Caco-2 (cell line): Measurements from ENCODE around the gene NFATC2. TPM values are rescaled to one million over a fixed set of nuclear protein-coding genes. Genes with fewer than 3 reads are reported as not detected.

Source experiments
- BruUV-seq: library from RNA; stranded (reverse); fragments of 400-500 nt; replicated peaks from 2 replicates; lab custom pipeline; 2021; lab: Mats Ljungman, UMichigan
- CTCF ChIA-PET: fragments of 300-600 bp; sonication (Branson Sonifier 250); formaldehyde crosslinking; loops from one replicate; lab custom pipeline; 2022; ENCODE audit warnings: antibody characterized with exemption; lab: Charles Lee
- POLR2A ChIA-PET: fragments of 300-600 bp; sonication (Branson Sonifier 250); formaldehyde crosslinking; loops from one replicate; lab custom pipeline; 2022; ENCODE audit warnings: antibody characterized with exemption; lab: Charles Lee
- DNase-seq, 2 experiments: peaks; one replicate each; pipeline versions ENCODE4 v3.0.0 to v3.0.0-alpha.2; 2020 to 2022
- H3K27me3 ChIP-seq: replicated peaks from 2 replicates; pipeline ENCODE4 v1.6.0; 2011; ENCODE audit warnings: low read length; ENCODE audit not compliant: control insufficient read depth, insufficient read depth
- H3K36me3 ChIP-seq: 2 replicates; pipeline ENCODE4 v1.5.1; 2011; ENCODE audit warnings: low read length; ENCODE audit not compliant: control insufficient read depth, insufficient read depth
- H3K4me1 ChIP-seq: fragments of 250-450 bp; sonication (Bioruptor Pico); 2 replicates; pipeline ENCODE4 v1.5.1; 2020; ENCODE audit warnings: mild to moderate bottlenecking
- H3K4me3 ChIP-seq: 2 replicates; pipeline ENCODE4 v1.5.1; 2011; ENCODE audit warnings: low read depth, mild to moderate bottlenecking, control low read depth, low read length
- H3K9me3 ChIP-seq: fragments of 250-450 bp; sonication (Bioruptor Pico); 2 replicates; pipeline ENCODE4 v1.5.1; 2020; ENCODE audit warnings: mild to moderate bottlenecking, moderate library complexity
- H3K27ac Mint-ChIP-seq: one replicate; pipeline ENCODE4 v1.8.0; 2022; ENCODE audit warnings: mixed read lengths; ENCODE audit not compliant: unreplicated experiment
- H3K27me3 Mint-ChIP-seq: one replicate; pipeline ENCODE4 v1.8.0; 2022; ENCODE audit warnings: mixed read lengths; ENCODE audit not compliant: insufficient read depth, unreplicated experiment
- H3K36me3 Mint-ChIP-seq: one replicate; pipeline ENCODE4 v1.8.0; 2022; ENCODE audit warnings: mild to moderate bottlenecking, mixed read lengths; ENCODE audit not compliant: insufficient read depth, unreplicated experiment
- H3K4me1 Mint-ChIP-seq: one replicate; pipeline ENCODE4 v1.8.0; 2022; ENCODE audit warnings: low read depth, mixed read lengths; ENCODE audit not compliant: unreplicated experiment
- H3K4me3 Mint-ChIP-seq: one replicate; pipeline ENCODE4 v1.8.0; 2022; ENCODE audit warnings: mild to moderate bottlenecking, moderate library complexity, mixed read lengths; ENCODE audit not compliant: unreplicated experiment
- H3K9me3 Mint-ChIP-seq: one replicate; pipeline ENCODE4 v1.8.0; 2022; ENCODE audit warnings: mixed read lengths; ENCODE audit not compliant: unreplicated experiment
- intact Hi-C: fragments of 100-400 bp; cut with micrococcal nuclease; formaldehyde crosslinking; loops from one replicate; pipeline ENCODE4 v1.10.0; 2022; ENCODE audit not compliant: unreplicated experiment
- total RNA-seq: library from RNA; stranded (reverse); gene quantifications from 2 replicates; pipeline ENCODE4 v1.2.3, GENCODE V29; 2022
- TF ChIP-seq, protein P1 (sequence below), 2 experiments: fragments of 200-600 bp in 1 of 2; IDR thresholded peaks; 1 replicate in 1 of 2; 2 replicates in 1 of 2; pipeline versions ENCODE4 v1.5.1 to v1.8.0; 2011 to 2022; ENCODE audit warnings: antibody characterized with exemption in 1 of 2, control low read depth in 1 of 2, inconsistent platforms in 1 of 2, low read depth in 1 of 2, low read length in 1 of 2, mild to moderate bottlenecking in 1 of 2, moderate library complexity in 1 of 2; ENCODE audit not compliant: insufficient read depth in 1 of 2, severe bottlenecking in 1 of 2, unreplicated experiment in 1 of 2

The NFATC2 gene
- total RNA-seq, 1 experiment from 2014 or later = 20.8 TPM

GRCh38 chr20:51551186-51551585, 8.7 kb upstream of the NFATC2 start:
- H3K4me1 ChIP-seq = 0 out of 2 replicates have a peak, but pooled peaks cover 4% of the 10 kb centered on the region
- Mint-ChIP-seq H3K36me3 (no peaks in the 10 kb centered on the region), H3K27ac (no peak overlapping the region), H3K27me3 (peaks cover 12% of the 10 kb centered on the region), H3K4me1 (no peaks in the 10 kb centered on the region), H3K4me3 (no peak overlapping the region), H3K9me3 (no peaks in the 10 kb centered on the region)
- no peaks in the 10 kb centered on the region for H3K36me3 ChIP-seq
- no peak for DNase-seq
- ChIA-PET POLR2A (interaction anchor here (0.6 kb wide), 2 partner anchors 12 to 150 kb away, joined by 3 to 4 read pairs; no protein-coding TSS in a partner anchor), CTCF (no interaction called here)
- intact Hi-C loops = no loop called here
- H3K9me3 ChIP-seq = no peaks in the 10 kb centered on the region
- no peaks in the 10 kb centered on the region for H3K27me3 ChIP-seq
- TF ChIP-seq, protein P1, sequence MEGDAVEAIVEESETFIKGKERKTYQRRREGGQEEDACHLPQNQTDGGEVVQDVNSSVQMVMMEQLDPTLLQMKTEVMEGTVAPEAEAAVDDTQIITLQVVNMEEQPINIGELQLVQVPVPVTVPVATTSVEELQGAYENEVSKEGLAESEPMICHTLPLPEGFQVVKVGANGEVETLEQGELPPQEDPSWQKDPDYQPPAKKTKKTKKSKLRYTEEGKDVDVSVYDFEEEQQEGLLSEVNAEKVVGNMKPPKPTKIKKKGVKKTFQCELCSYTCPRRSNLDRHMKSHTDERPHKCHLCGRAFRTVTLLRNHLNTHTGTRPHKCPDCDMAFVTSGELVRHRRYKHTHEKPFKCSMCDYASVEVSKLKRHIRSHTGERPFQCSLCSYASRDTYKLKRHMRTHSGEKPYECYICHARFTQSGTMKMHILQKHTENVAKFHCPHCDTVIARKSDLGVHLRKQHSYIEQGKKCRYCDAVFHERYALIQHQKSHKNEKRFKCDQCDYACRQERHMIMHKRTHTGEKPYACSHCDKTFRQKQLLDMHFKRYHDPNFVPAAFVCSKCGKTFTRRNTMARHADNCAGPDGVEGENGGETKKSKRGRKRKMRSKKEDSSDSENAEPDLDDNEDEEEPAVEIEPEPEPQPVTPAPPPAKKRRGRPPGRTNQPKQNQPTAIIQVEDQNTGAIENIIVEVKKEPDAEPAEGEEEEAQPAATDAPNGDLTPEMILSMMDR (IDR thresholded peaks at IDR 0.05; ENCODE audit: insufficient read depth in 1 of 2, low read depth in 1 of 2, low read length in 1 of 2, severe bottlenecking in 1 of 2, unreplicated experiment in 1 of 2) = no peak
- no peak overlapping the region for H3K4me3 ChIP-seq
- BruUV-seq = no TSS peak

DNA sequence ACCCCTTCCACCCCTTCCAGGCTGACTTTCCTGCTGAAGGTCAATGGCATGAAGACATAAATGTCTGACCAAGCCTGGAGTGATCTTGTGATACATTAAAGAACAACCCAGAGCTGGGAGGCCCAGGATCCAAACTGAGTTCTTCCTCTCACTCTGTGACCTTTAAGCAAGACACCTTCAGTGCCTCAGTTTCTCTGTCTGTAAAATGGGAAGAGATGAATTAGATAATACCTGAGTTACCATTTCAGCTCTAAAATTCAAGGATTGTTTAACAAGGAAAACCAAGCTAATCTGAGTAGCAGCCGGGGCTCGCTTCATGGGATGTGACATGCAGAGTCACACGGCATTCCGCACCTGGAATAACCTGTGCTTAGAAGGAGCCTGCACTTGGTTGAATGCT, 7.0 kb upstream of the NFATC2 start:
- no peak for DNase-seq
- H3K9me3 Mint-ChIP-seq = no peaks in the 10 kb centered on the region
- intact Hi-C loops = no loop called here
- H3K4me1 Mint-ChIP-seq = no peaks in the 10 kb centered on the region
- H3K4me3 Mint-ChIP-seq = no peak overlapping the region
- H3K27ac Mint-ChIP-seq = no peak overlapping the region
- CTCF ChIA-PET = interaction anchor here (0.6 to 0.7 kb wide), 2 partner anchors 173 to 530 kb away, joined by 3 to 4 read pairs; no protein-coding TSS in a partner anchor
- H3K4me1 ChIP-seq = 0 out of 2 replicates have a peak, but pooled peaks cover 4% of the 10 kb centered on the region
- no peaks in the 10 kb centered on the region for H3K36me3 Mint-ChIP-seq
- TF ChIP-seq, protein P1 (IDR thresholded peaks at IDR 0.05; ENCODE audit: insufficient read depth in 1 of 2, low read depth in 1 of 2, low read length in 1 of 2, severe bottlenecking in 1 of 2, unreplicated experiment in 1 of 2) = no peak
- no peak overlapping the region for H3K4me3 ChIP-seq
- no peaks in the 10 kb centered on the region for H3K36me3 ChIP-seq
- BruUV-seq = no TSS peak
- peaks cover 19% of the 10 kb centered on the region for H3K27me3 Mint-ChIP-seq
- H3K27me3 ChIP-seq = no peaks in the 10 kb centered on the region
- no peaks in the 10 kb centered on the region for H3K9me3 ChIP-seq
- POLR2A ChIA-PET = no interaction called here

- Histone ChIP-seq H3K9me3 (no peaks in the 10 kb centered on the region), H3K36me3 (no peaks in the 10 kb centered on the region), H3K27me3 (no peaks in the 10 kb centered on the region), H3K4me1 (peaks cover 11% of the 10 kb centered on the region), H3K4me3 (no peak overlapping the region)
- Mint-ChIP-seq H3K4me1 (peaks cover 4% of the 10 kb centered on the region), H3K27me3 (peaks cover 16% of the 10 kb centered on the region), H3K27ac (no peak overlapping the region), H3K36me3 (no peaks in the 10 kb centered on the region), H3K9me3 (no peaks in the 10 kb centered on the region), H3K4me3 (no peak overlapping the region)
- DNase-seq = no peak
- BruUV-seq = no TSS peak
- ChIA-PET CTCF (no interaction called here), POLR2A (no interaction called here)
- intact Hi-C loops = no loop called here
- TF ChIP-seq, protein P1 (IDR thresholded peaks at IDR 0.05; ENCODE audit: insufficient read depth in 1 of 2, low read depth in 1 of 2, low read length in 1 of 2, severe bottlenecking in 1 of 2, unreplicated experiment in 1 of 2) = no peak
These were observed 5.4 kb upstream of the NFATC2 start for GRCh38 chr20:51547951-51548350.
